GM12878 (cell line): Measurements from ENCODE around the gene ZNF331. TPM values are rescaled to one million over a fixed set of nuclear protein-coding genes. Genes with fewer than 3 reads are reported as not detected.

Experiments used
- ATAC-seq: fragments of 200-7000 bp; cut with Tn5 transposase; 3 replicates; pipeline ENCODE4 v1.9.1; 2020; ENCODE audit warnings: mild to moderate bottlenecking, moderate library complexity
- BruUV-seq: library from RNA; stranded (reverse); fragments of 400-500 nt; replicated peaks from 2 replicates; lab custom pipeline; 2021; lab: Mats Ljungman, UMichigan
- CTCF ChIA-PET: fragments of 300-600 bp; sonication (Branson Sonifier 250); formaldehyde crosslinking; extraction: SDS; loops from one replicate; lab custom pipeline; 2021; ENCODE audit warnings: inconsistent platforms; lab: Yijun Ruan, JAX
- POLR2A ChIA-PET: fragments of 350-600 bp; formaldehyde crosslinking; extraction: SDS; loops from one replicate; lab custom pipeline; 2021; ENCODE audit warnings: inconsistent platforms; lab: Charles Lee
- RAD21 ChIA-PET: fragments of 300-600 bp; sonication (Branson Sonifier 250); formaldehyde crosslinking; loops from one replicate; lab custom pipeline; 2023; ENCODE audit warnings: antibody characterized with exemption; ENCODE audit not compliant: unreplicated experiment; lab: Charles Lee
- SMC1A ChIA-PET: fragments of 300-600 bp; sonication (Branson Sonifier 250); formaldehyde crosslinking; loops from one replicate; lab custom pipeline; 2023; ENCODE audit not compliant: unreplicated experiment, uncharacterized antibody; lab: Charles Lee
- DNase-seq: peaks from one replicate; pipeline ENCODE4 v3.0.0-alpha.2; 2011; ENCODE audit warnings: low read depth, low spot score
- FAIRE-seq: peaks from 3 replicates; lab custom pipeline; 2011; peaks lifted over from hg19 to GRCh38; lab: Jason Lieb, UNC
- H2AFZ ChIP-seq: 2 replicates; pipeline ENCODE4 v1.6.0; 2011; ENCODE audit warnings: low read depth, low read length, control low read depth; ENCODE audit not compliant: control insufficient read depth
- H3K27ac ChIP-seq: 2 replicates; pipeline ENCODE4 v1.5.1; 2011; ENCODE audit warnings: control low read depth; ENCODE audit not compliant: control insufficient read depth, insufficient read depth
- H3K27me3 ChIP-seq, 2 experiments: replicated peaks in 1 of 2; 2 replicates each; pipeline versions ENCODE4 v1.6.0 to v1.6.1; 2011; ENCODE audit warnings: low read length in 1 of 2; ENCODE audit not compliant: control insufficient read depth in 2 of 2, insufficient read depth in 2 of 2
- H3K36me3 ChIP-seq, 2 experiments: 2 replicates each; pipeline ENCODE4 v1.5.1; 2011; ENCODE audit warnings: low read length in 1 of 2; ENCODE audit not compliant: control insufficient read depth in 2 of 2, insufficient read depth in 2 of 2
- H3K4me1 ChIP-seq: 2 replicates; pipeline ENCODE4 v1.6.1; 2011; ENCODE audit warnings: mild to moderate bottlenecking, low read length, moderate library complexity, mixed read lengths; ENCODE audit not compliant: control insufficient read depth, insufficient read depth
- H3K4me2 ChIP-seq: 2 replicates; pipeline ENCODE4 v1.6.0; 2011; ENCODE audit warnings: control low read depth; ENCODE audit not compliant: control insufficient read depth, insufficient read depth
- H3K4me3 ChIP-seq: fragments of 200-600 bp; sonication (generic); 2 replicates; pipeline ENCODE4 v1.5.1; 2016
- H3K79me2 ChIP-seq: 2 replicates; pipeline ENCODE4 v1.6.0; 2011; ENCODE audit warnings: low read length; ENCODE audit not compliant: control insufficient read depth, insufficient read depth
- H3K9ac ChIP-seq: 2 replicates; pipeline ENCODE4 v1.8.0; 2011; ENCODE audit warnings: low read length, control low read depth, mixed read lengths; ENCODE audit not compliant: control insufficient read depth, insufficient read depth
- H3K9me3 ChIP-seq: replicated peaks from 3 replicates; pipeline ENCODE4 v1.5.1; 2011; ENCODE audit warnings: mild to moderate bottlenecking, low read length; ENCODE audit not compliant: control insufficient read depth, insufficient read depth
- H4K20me1 ChIP-seq: 2 replicates; pipeline ENCODE4 v1.6.0; 2011; ENCODE audit not compliant: control insufficient read depth, insufficient read depth
- BACH1 ChIP-seq: fragments of 450-650 bp; IDR thresholded peaks from 2 replicates; pipeline ENCODE4 v1.6.1; 2017; ENCODE audit warnings: mild to moderate bottlenecking, borderline replicate concordance
- CEBPB ChIP-seq, 2 experiments: fragments of 150-350 bp in 1 of 2; IDR thresholded peaks; 2 replicates each; pipeline ENCODE4 v1.6.1; 2012 to 2014; ENCODE audit warnings: low read depth in 2 of 2, low read length in 2 of 2, borderline replicate concordance in 1 of 2, inconsistent platforms in 1 of 2
- EGR1 ChIP-seq, 2 experiments: IDR thresholded peaks; 1 replicate in 1 of 2; 2 replicates in 1 of 2; pipeline ENCODE4 v1.6.1; 2011 to 2012; ENCODE audit warnings: low read depth in 2 of 2, low read length in 2 of 2, borderline replicate concordance in 1 of 2, mild to moderate bottlenecking in 1 of 2, moderate library complexity in 1 of 2
- IKZF2 ChIP-seq, 2 experiments: fragments of 450-650 bp; IDR thresholded peaks; 2 replicates each; pipeline ENCODE4 v1.6.1; 2017; ENCODE audit warnings: mild to moderate bottlenecking in 2 of 2, moderate library complexity in 2 of 2
- NFXL1 ChIP-seq: fragments of 450-650 bp; IDR thresholded peaks from 2 replicates; pipeline ENCODE4 v1.6.1; 2017; ENCODE audit warnings: antibody characterized with exemption, mild to moderate bottlenecking, borderline replicate concordance
- NFYA ChIP-seq: IDR thresholded peaks from 2 replicates; pipeline ENCODE4 v1.6.1; 2011; ENCODE audit warnings: low read depth, mild to moderate bottlenecking, low read length, improper control_type of control experiment, borderline replicate concordance
- NFYB ChIP-seq: IDR thresholded peaks from 2 replicates; pipeline ENCODE4 v1.6.1; 2011; ENCODE audit warnings: low read depth, mild to moderate bottlenecking, low read length, improper control_type of control experiment, moderate library complexity; ENCODE audit not compliant: insufficient read depth
- SMARCA5 ChIP-seq: fragments of 450-650 bp; IDR thresholded peaks from 2 replicates; pipeline ENCODE4 v1.6.1; 2017; ENCODE audit warnings: mild to moderate bottlenecking
- TBL1XR1 ChIP-seq: IDR thresholded peaks from 2 replicates; pipeline ENCODE4 v1.6.1; 2012; ENCODE audit warnings: low read depth, low read length, improper control_type of control experiment
- YY1 ChIP-seq: IDR thresholded peaks from 2 replicates; pipeline ENCODE4 v1.6.1; 2011; ENCODE audit warnings: low read depth, mild to moderate bottlenecking, low read length
- WGBS: methylation state at CpG from one replicate; pipeline ENCODE4 v1.1.6; 2016; ENCODE audit warnings: low lambda C conversion rate; ENCODE audit not compliant: insufficient replicate concordance, insufficient coverage; ENCODE audit errors: missing lambda C conversion rate; 5-methylcytosine and 5-hydroxymethylcytosine counted together
- in situ Hi-C: fragments of 300-500 bp; cut with MboI; formaldehyde crosslinking; loops from 9 replicates; pipeline ENCODE4 v1.14.3; 2018; ENCODE audit warnings: mixed read lengths
- intact Hi-C: fragments of 100-400 bp; cut with micrococcal nuclease; formaldehyde crosslinking; loops from one replicate; pipeline ENCODE4 v1.14.2; 2022; ENCODE audit not compliant: unreplicated experiment
- polyA plus RNA-seq, 11 experiments: library from polyadenylated mRNA; depleted of rRNA in 4 of 11; unstranded in 6 of 11; stranded (reverse) in 5 of 11; fragments of >200 nt; fragmentation: Nextera tagmentation in 4 of 11; fragmentation: Illumina TruSeq in 1 of 11; extraction: Ambion mirVana in 4 of 11; extraction: Trizol in 1 of 11; gene quantifications; 1 replicate in 1 of 11; 2 replicates in 10 of 11; pipeline versions ENCODE4 v1.2.1 to v1.2.3, GENCODE V29; 2011 to 2016; ENCODE audit warnings: inconsistent platforms in 2 of 11, missing spikeins in 2 of 11, low read depth in 1 of 11
- total RNA-seq, 4 experiments: library from RNA; depleted of rRNA in 3 of 4; stranded (reverse); fragments of >200 nt in 3 of 4; fragmentation: Illumina TruSeq in 1 of 4; extraction: Trizol in 1 of 4; gene quantifications; 2 replicates each; pipeline versions ENCODE4 v1.2.1 to v1.2.3, GENCODE V29; 2013 to 2021
- TF ChIP-seq, protein P1 (sequence below): fragments of 450-650 bp; formaldehyde crosslinking; IDR thresholded peaks from 2 replicates; pipeline ENCODE4 v1.5.0; 2022; ENCODE audit warnings: mild to moderate bottlenecking, missing genetic modification characterization

The ZNF331 gene
- total and polyA plus RNA-seq, 10 of the 15 experiments (the other 5 are each of a cell fraction or from before 2014, with no cell fraction given), result 2.6 to 11.5 (median 5.3) TPM

GRCh38 chr19:53525922-53526321, 12.0 kb upstream of the ZNF331 start:
- H3K4me2 ChIP-seq, result no peak overlapping the region
- ChIA-PET SMC1A (no interaction called here), POLR2A (no interaction called here), CTCF (no interaction called here), RAD21 (no interaction called here)
- no peak overlapping the region for H3K9ac ChIP-seq
- no peak overlapping the region for H3K4me3 ChIP-seq
- BruUV-seq, result no TSS peak
- peaks cover 5% of the 10 kb centered on the region; the same call in 2 of the 3 replicates for H3K9me3 ChIP-seq
- intact Hi-C loops, result loop anchor here (10.0 kb wide), 1 partner anchor 579 kb away; the partner anchor contains the start of genes NDUFA3 and OSCAR
- no peak for FAIRE-seq
- no peaks in the 10 kb centered on the region for H3K36me3 ChIP-seq
- WGBS, result 96% methylated on average over 2 of the region's 2 CpGs
- no peak for ATAC-seq
- H4K20me1 ChIP-seq, result no peaks in the 10 kb centered on the region
- no peak overlapping the region for H2AFZ ChIP-seq
- H3K4me1 ChIP-seq, result no peaks in the 10 kb centered on the region; the same call in 1 of the 2 replicates
- H3K27me3 ChIP-seq, result no peaks in the 10 kb centered on the region
- in situ Hi-C loops, result no loop called here
- no peak overlapping the region for H3K27ac ChIP-seq
- no peaks in the 10 kb centered on the region for H3K79me2 ChIP-seq
- DNase-seq, result no peak
- TF ChIP-seq IKZF2 (IDR thresholded peaks at IDR 0.05) (no peak), YY1 (no peak), EGR1 (IDR thresholded peaks at IDR 0.05; ENCODE audit: borderline replicate concordance in 1 of 2, low read depth in 2 of 2, low read length in 2 of 2) (no peak), NFYA (no peak), TBL1XR1 (no peak), NFYB (no peak), CEBPB (IDR thresholded peaks at IDR 0.05; ENCODE audit: borderline replicate concordance in 1 of 2, low read depth in 2 of 2, low read length in 2 of 2) (no peak), BACH1 (no peak), SMARCA5 (no peak)

DNA sequence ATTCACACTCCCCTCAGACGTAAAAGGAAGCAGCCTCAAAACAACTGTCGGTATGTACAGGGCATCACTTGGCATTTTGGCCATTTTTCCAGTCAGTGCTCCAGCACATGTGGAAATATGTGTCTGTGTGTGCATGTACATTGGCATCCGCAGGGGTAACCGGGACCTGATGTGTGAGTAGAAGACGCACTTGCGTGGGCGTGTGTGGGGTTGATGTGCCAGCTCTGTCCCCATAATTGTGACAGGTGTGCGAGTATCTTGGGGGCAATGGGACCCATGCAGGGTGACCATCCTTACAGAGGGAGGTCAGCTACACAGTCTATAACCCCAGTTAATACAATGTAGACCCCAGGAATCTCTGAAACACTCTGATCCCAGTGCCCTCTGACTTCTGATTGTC, 7.3 kb upstream of the ZNF331 start:
- CTCF ChIA-PET, result no interaction called here
- RAD21 ChIA-PET, result no interaction called here
- no peaks in the 10 kb centered on the region for H4K20me1 ChIP-seq
- 94% methylated on average over 8 of the region's 8 CpGs for WGBS
- FAIRE-seq (no peak), ATAC-seq (no peak), DNase-seq (no peak)
- H3K27me3 ChIP-seq, result no peaks in the 10 kb centered on the region
- H3K4me3 ChIP-seq, result no peak overlapping the region
- H3K9me3 ChIP-seq, result peaks cover 5% of the 10 kb centered on the region; the same call in 2 of the 3 replicates
- intact Hi-C loops (no loop called here), in situ Hi-C loops (no loop called here)
- H3K79me2 ChIP-seq, result no peaks in the 10 kb centered on the region
- no peak overlapping the region for H3K9ac ChIP-seq
- H3K4me2 ChIP-seq, result no peak overlapping the region
- POLR2A ChIA-PET, result no interaction called here
- no peak overlapping the region for H2AFZ ChIP-seq
- no peaks in the 10 kb centered on the region for H3K36me3 ChIP-seq
- SMC1A ChIA-PET, result no interaction called here
- H3K27ac ChIP-seq, result no peak overlapping the region
- H3K4me1 ChIP-seq, result no peaks in the 10 kb centered on the region
- BruUV-seq, result no TSS peak
- no peak for TF ChIP-seq NFXL1
- TF ChIP-seq, protein P1, sequence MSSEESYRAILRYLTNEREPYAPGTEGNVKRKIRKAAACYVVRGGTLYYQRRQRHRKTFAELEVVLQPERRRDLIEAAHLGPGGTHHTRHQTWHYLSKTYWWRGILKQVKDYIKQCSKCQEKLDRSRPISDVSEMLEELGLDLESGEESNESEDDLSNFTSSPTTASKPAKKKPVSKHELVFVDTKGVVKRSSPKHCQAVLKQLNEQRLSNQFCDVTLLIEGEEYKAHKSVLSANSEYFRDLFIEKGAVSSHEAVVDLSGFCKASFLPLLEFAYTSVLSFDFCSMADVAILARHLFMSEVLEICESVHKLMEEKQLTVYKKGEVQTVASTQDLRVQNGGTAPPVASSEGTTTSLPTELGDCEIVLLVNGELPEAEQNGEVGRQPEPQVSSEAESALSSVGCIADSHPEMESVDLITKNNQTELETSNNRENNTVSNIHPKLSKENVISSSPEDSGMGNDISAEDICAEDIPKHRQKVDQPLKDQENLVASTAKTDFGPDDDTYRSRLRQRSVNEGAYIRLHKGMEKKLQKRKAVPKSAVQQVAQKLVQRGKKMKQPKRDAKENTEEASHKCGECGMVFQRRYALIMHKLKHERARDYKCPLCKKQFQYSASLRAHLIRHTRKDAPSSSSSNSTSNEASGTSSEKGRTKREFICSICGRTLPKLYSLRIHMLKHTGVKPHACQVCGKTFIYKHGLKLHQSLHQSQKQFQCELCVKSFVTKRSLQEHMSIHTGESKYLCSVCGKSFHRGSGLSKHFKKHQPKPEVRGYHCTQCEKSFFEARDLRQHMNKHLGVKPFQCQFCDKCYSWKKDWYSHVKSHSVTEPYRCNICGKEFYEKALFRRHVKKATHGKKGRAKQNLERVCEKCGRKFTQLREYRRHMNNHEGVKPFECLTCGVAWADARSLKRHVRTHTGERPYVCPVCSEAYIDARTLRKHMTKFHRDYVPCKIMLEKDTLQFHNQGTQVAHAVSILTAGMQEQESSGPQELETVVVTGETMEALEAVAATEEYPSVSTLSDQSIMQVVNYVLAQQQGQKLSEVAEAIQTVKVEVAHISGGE, result no peak
